PFSK-1 (cell line): Measurements from ENCODE around the gene PHYH.

Source experiments
- POLR2AphosphoS5 ChIP-seq: IDR thresholded peaks from 2 replicates; pipeline ENCODE4 v1.6.1; 2012; ENCODE audit warnings: low read depth, mild to moderate bottlenecking, control low read depth, low read length, moderate library complexity
- SIN3A ChIP-seq: IDR thresholded peaks from 2 replicates; pipeline ENCODE4 v1.6.1; 2012; ENCODE audit warnings: mild to moderate bottlenecking, low read length, moderate library complexity, borderline replicate concordance; ENCODE audit not compliant: insufficient read depth
- TAF1 ChIP-seq: IDR thresholded peaks from 2 replicates; pipeline ENCODE4 v1.6.1; 2012; ENCODE audit warnings: low read length, control low read depth, borderline replicate concordance; ENCODE audit not compliant: insufficient read depth
- TF ChIP-seq, protein P1 (sequence below), 2 experiments: IDR thresholded peaks; 2 replicates each; pipeline versions ENCODE4 v1.6.1 to v1.8.0; 2011 to 2012; ENCODE audit warnings: low read depth in 2 of 2, low read length in 2 of 2, control low read depth in 1 of 2, inconsistent platforms in 1 of 2, mild to moderate bottlenecking in 1 of 2, moderate library complexity in 1 of 2; ENCODE audit not compliant: insufficient read depth in 1 of 2

DNA sequence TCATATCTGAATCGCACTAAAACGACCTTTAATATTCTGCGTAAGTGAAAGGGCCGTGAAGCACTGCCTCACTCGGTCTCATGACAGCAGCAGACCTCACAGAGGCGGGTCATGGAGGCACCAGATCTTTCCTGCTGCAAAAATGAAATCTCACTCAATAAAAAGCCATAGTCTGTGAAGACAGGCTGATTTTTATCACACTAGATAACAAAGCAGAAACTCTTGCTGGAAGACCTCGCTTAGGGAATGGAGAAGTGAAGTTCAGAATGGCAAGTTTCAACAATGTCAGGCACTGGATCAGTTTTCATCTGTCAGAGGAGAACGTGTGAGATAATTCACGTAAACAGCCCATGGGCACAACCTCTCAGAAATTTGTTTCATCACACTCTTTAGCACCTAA is 40.2 kb upstream of the PHYH start:
- TF ChIP-seq SIN3A: no peak
- TF ChIP-seq TAF1: no peak
- no peak for TF ChIP-seq POLR2AphosphoS5
- TF ChIP-seq, protein P1, sequence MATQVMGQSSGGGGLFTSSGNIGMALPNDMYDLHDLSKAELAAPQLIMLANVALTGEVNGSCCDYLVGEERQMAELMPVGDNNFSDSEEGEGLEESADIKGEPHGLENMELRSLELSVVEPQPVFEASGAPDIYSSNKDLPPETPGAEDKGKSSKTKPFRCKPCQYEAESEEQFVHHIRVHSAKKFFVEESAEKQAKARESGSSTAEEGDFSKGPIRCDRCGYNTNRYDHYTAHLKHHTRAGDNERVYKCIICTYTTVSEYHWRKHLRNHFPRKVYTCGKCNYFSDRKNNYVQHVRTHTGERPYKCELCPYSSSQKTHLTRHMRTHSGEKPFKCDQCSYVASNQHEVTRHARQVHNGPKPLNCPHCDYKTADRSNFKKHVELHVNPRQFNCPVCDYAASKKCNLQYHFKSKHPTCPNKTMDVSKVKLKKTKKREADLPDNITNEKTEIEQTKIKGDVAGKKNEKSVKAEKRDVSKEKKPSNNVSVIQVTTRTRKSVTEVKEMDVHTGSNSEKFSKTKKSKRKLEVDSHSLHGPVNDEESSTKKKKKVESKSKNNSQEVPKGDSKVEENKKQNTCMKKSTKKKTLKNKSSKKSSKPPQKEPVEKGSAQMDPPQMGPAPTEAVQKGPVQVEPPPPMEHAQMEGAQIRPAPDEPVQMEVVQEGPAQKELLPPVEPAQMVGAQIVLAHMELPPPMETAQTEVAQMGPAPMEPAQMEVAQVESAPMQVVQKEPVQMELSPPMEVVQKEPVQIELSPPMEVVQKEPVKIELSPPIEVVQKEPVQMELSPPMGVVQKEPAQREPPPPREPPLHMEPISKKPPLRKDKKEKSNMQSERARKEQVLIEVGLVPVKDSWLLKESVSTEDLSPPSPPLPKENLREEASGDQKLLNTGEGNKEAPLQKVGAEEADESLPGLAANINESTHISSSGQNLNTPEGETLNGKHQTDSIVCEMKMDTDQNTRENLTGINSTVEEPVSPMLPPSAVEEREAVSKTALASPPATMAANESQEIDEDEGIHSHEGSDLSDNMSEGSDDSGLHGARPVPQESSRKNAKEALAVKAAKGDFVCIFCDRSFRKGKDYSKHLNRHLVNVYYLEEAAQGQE (IDR thresholded peaks at IDR 0.05; ENCODE audit: insufficient read depth in 1 of 2, low read depth in 2 of 2, low read length in 2 of 2): no peak
